HG02610 (cell line): Measurements from ENCODE around the gene CRLF1.

Source experiments
- ATAC-seq: cut with Tn5 transposase; IDR thresholded peaks from one replicate; pipeline ENCODE4 v1.9.1; 2021; ENCODE audit warnings: mild to moderate bottlenecking, moderate library complexity; ENCODE audit not compliant: unreplicated experiment

Gene CRLF1

DNA sequence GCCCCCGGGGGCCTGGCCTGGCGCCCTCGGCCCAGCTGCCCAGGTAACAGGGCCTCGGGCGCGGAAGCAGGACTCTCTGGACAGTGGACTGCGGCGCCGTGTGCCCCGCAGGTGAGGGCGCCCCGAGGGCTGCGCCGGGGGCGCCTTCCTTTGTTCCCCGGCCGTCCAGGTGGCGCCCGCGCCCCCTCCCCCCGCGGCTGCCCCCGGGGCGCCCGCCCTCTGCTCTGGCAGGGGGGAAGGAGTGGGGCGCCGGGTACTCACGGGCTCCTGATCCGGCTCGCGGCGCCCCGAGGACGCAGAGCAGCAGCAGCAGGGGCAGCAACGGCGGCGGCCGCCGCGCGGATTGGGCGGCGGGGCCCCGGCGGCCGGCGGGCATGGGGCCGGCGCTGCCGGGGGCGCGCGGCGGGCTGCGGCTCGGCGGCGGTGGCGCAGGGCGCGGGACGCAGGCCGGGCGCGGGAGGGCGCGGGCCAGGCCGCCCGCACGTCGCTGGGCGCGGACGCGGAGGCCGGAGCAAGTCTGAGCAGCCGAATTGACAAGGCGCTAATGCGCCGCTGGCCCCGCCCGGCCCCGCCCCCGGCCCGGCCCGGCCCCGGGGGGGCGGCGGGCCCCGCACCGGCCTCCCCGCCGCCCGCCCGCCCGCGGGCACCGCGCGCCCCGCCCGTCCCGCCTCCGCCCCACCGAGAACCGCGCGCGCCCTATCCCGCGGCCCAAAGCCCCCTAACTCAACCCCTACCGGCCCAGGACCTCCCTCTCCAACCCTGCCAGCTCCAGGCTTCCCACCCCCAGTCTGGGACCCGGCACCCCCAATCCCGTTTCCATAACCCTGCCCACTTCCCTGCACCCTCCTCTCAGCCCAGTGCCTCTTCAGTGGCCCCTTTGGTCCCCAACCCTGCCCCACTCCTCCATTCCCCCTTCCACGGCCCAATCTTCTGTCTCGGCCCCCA lies at the start of gene CRLF1:
Gene CRLF1 (minus strand): TSS at position 519 of the 945 bp plus-strand sequence. CDS start 143 bp downstream, at position 376.
- no peak for ATAC-seq

- ATAC-seq = no peak
Observed at GRCh38 chr19:18655173-18655844, 48.7 kb upstream of the CRLF1 start.

GRCh38 chr19:18654469-18654868 lies 47.9 kb upstream of the CRLF1 start:
- ATAC-seq = no peak

- ATAC-seq = no peak
Observed at GRCh38 chr19:18653853-18654252, 47.3 kb upstream of the CRLF1 start.

- no peak for ATAC-seq
Observed at GRCh38 chr19:18651733-18652132, 45.1 kb upstream of the CRLF1 start.

- ATAC-seq = no peak
Observed at GRCh38 chr19:18651300-18651699, 44.7 kb upstream of the CRLF1 start.

GRCh38 chr19:18650468-18651041 lies 44.0 kb upstream of the CRLF1 start:
- no peak for ATAC-seq

GRCh38 chr19:18650021-18650390 lies 43.4 kb upstream of the CRLF1 start:
- no peak for ATAC-seq

DNA sequence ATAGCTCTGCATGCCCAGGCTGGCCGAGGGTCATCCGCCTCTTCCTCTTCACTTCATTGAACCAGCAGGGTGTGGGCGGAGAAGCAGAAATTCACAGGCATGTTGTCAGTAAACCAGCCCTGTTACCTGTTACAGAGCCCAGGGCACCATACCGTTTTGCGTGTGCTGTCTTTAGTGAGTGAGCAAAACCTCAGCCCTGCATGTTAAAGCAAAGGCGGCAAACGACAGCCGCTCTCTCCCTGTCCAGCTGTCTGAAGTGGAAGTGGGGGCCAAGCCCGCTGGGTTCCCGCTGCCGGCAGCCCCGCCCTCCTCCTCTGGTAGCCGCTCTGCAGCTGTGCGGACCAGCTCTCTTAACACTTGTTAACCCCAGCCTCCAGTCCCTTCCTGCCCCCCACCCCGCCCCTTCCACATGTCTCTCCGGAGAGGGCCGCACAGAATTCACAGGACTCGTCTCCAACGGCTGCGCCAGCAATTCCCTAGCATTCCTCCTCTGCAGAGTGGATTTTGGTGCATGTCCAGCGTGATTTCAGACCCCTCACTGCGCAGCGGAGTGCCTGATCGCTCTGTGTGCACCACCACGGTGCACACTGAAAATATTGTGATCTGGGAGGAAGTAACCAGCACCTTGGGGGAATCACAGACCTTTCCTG lies 42.9 kb upstream of the CRLF1 start:
- no peak for ATAC-seq

- no peak for ATAC-seq
Observed at GRCh38 chr19:18648973-18649315, 42.3 kb upstream of the CRLF1 start.

DNA sequence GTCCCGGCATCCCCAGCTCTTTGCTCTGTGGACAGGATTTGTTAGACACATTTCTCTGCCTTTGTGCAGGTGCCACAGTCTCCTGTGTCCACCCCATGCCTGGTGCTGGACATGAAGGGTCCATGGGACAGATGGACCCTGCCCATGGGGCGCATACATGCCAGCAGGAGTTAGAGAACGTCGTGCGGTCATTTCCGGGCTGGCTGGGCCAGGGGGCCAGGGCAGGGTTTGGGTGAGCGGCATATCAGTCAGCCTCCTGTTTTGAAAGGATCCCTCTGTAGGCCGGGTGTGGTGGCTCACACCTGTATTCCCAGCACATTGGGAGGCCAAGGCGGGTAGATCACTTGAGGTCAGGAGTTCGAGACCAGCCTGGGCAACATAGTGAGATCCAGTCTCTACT lies 41.2 kb upstream of the CRLF1 start:
- ATAC-seq = no peak

DNA sequence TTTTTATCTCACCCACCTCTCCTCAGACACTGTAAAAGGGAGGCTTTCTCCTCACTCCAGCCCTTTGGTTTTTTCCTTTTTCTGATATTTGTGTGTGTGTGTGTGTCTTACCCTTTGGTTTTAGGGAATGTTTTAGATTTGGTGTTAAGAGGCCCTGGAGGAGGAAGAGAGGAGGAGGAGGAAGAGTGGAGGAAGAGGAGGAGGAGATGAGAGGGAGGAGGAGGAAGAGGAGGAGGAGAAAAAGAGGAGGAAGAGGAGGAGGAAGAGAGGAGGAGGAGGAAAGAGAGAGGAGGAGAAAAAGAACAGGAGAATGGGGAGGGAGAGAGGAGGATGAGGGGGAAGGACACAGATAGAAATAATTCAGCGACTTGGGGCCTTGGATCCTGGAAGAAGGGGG lies 40.8 kb upstream of the CRLF1 start:
- no peak for ATAC-seq

DNA sequence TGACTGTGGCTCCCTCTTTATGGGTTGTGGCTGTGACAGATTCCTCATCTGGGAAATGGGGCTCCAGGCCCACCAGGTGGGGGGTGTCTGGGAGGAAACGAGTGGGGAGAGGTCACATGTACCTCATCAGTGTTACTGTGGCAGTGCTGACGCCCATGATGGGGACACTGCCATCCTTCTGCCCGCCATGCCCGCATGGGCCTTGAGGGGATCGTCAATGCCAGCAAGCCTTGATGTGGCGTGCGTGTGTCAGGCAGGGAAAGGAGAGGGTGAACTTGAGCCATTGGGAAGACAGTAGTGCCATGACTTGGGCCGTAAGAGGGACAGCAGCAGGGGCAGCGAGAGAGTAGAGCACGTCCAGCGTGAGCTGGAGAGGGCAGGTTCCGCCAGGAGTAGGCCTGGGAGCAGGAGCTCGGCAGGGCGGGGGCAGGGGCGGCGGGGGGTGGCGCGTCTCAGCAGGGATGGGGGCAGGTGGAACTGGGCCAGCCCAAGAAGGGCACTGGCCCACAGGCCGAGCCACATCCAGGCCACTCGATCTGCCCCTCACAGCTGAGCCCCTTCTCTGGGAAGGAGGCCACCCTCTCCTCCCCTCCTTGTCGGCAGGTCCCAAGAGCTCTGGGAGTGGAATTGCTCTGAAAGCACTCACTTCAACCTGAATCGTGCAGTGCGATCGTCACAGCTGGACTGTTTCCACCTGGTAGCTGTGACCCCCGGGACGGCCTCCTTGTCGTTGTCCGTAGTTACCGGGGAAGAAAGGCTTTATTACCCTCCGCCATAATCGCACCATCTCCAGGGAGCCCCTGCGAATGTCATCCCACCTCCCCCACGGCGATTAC lies 40.2 kb upstream of the CRLF1 start:
- ATAC-seq = no peak

DNA sequence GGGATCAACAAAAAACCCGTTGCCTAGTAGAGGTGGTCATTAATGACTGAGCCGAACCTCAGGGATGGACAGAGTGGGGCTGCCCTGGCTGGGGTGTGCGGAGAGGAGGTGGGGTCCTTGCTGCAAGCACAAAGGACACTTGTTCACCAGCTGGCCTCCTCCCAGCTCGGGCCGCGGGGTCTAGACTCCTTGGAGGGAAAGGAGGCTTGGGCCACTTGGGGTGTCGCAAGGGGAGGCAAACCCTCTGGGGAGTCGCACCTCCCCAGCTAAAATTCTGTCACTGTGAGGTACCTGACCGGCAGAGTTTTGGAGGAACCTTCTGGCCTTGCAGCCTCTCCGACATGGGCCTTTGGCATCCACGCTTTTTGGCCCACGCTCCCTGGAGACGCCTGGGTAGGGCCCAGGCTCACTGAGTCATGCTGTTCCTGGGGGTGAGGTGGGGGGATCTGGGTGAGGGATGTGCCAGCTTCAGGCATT lies 38.5 kb upstream of the CRLF1 start:
- no peak for ATAC-seq

DNA sequence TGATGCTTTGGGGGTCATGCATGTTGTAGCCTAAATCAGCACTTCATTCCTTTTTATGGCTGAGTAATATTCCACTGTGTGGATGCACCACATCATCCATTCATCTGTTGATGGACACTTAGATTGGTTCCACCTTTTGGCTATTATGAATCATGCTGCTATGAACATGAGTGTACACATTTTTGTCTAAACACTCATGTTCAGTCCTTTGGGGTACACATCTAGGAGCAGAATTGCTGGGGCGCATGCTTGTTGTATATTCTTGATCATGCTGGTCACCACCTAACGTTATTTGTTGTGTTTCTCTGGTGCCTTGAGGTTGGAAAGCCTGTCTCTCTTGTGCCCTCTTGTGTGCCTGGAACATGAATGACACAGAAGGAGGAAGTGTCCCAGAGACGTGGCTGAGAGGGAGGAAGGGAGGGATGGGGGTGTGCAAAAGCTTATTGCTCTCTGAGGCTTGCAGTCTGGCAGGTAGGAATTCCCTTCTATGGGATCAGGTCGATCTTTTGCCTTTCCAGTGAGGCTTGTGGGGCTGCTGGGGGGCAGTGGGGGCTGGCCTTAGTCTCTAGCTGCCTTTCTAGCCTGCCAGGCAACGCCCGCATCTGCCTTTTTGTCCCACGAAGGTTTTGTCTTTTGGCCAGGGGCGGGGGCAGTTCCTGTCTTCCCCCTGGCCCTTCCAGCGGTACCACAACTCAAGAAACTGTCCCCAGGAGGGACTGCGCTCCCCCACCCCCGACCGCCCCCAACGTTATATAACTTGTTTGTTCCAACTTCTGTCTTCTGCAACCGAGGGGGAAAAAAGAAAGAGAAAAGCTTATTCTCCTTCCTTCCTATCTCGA lies 37.8 kb upstream of the CRLF1 start:
- ATAC-seq = no peak

GRCh38 chr19:18639706-18640243 lies 33.2 kb upstream of the CRLF1 start:
- no peak for ATAC-seq

- no peak for ATAC-seq
Observed at GRCh38 chr19:18637673-18638630, 31.4 kb upstream of the CRLF1 start.

GRCh38 chr19:18636969-18637629 lies 30.5 kb upstream of the CRLF1 start, which contains the start of gene KLHL26:
TSS of gene KLHL26 (plus strand) at chr19:18637028. CDS start at chr19:18637055, 27 bp downstream.
- ATAC-seq = no peak
